ENCODE measurements around the gene HAUS1. TPM values are rescaled to one million over a fixed set of nuclear protein-coding genes. Genes with fewer than 3 reads are reported as not detected.
A peak's percentile ranks its signal among the peaks of the same experiment; 100 is the strongest.
"Not testable (repeated sequence)": the region's sequence is repeated elsewhere in the genome, so short reads cannot be mapped to it uniquely, and the experiment has no call there.

The HAUS1 gene
- total RNA-seq, 4 donors from 2014 or later = 8.1 to 20.6 (median 13.3) TPM

DNA sequence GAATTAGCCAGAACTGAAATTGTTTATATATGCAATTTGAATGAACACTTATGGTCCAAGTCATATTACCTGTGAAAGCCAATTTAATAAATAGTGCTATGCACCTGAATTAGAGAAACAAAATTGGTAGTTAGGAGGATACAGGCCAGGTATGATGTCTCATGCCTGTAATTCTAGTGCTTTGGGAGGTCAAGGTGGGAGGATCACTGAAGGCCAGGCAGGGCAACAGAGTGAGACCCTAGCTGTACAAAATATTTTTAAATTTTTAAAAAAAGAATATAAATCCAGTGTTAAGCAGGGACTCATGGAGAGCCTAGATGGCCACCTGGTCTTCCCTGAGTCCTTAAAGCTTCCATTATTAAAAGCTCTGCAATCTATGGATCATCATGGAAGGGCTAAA lies 24.8 kb upstream of the HAUS1 start:
- H3K36me3 ChIP-seq = peaks cover 0 to 55% of the 10 kb centered on the region in 2 donors

DNA sequence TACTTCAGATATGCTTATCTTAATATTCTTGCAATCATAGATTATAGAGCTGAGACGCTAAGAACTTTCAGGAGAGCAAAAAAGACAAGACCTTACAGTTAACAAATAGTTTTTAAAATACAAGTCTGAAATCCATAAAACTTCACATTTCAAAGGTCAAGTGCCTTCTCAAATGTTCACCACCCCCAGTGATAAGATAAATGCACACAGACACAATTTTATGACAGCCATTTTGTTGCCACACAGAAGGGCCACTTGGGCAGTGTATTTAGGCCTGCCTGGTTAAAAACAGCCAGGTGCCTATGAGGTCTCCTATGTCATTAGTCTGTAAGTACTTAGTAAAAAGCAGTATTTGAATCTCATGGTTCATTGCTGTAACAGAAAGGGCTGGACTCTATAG lies 24.0 kb upstream of the HAUS1 start:
- no peaks in the 10 kb centered on the region for H3K27me3 ChIP-seq
- H3K27ac ChIP-seq = no peak overlapping the region
- DNase-seq (no peak), ATAC-seq (no peak)
- H3K9me3 ChIP-seq = no peaks in the 10 kb centered on the region
- intact Hi-C loops (cut with DNase I; ENCODE audit: low total_unique reads) (no loop called here), in situ Hi-C loops (cut with MboI; ENCODE audit: low sequenced_read_pairs in 4 of 4) (loop anchor here in 1 of 4 donors (25.0 kb wide), 1 partner anchor 168 kb away; no protein-coding TSS in a partner anchor)
- no peak overlapping the region for H3K4me3 ChIP-seq
- no peaks in the 10 kb centered on the region for H3K4me1 ChIP-seq
- TF ChIP-seq, protein P1, sequence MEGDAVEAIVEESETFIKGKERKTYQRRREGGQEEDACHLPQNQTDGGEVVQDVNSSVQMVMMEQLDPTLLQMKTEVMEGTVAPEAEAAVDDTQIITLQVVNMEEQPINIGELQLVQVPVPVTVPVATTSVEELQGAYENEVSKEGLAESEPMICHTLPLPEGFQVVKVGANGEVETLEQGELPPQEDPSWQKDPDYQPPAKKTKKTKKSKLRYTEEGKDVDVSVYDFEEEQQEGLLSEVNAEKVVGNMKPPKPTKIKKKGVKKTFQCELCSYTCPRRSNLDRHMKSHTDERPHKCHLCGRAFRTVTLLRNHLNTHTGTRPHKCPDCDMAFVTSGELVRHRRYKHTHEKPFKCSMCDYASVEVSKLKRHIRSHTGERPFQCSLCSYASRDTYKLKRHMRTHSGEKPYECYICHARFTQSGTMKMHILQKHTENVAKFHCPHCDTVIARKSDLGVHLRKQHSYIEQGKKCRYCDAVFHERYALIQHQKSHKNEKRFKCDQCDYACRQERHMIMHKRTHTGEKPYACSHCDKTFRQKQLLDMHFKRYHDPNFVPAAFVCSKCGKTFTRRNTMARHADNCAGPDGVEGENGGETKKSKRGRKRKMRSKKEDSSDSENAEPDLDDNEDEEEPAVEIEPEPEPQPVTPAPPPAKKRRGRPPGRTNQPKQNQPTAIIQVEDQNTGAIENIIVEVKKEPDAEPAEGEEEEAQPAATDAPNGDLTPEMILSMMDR (IDR thresholded peaks at IDR 0.05 in 4 of 5, conservative IDR thresholded peaks at IDR 0.05 in 1 of 5) = no peak
- TF ChIP-seq POLR2A (IDR thresholded peaks at IDR 0.05) = no peak
- peaks cover 0 to 63% of the 10 kb centered on the region in 2 donors for H3K36me3 ChIP-seq

More for the DNA sequence above, 24.8 kb upstream of the HAUS1 start:
- Histone ChIP-seq H3K4me1 (no peaks in the 10 kb centered on the region), H3K27ac (no peak overlapping the region), H3K4me3 (no peak overlapping the region), H3K27me3 (no peaks in the 10 kb centered on the region), H3K9me3 (no peaks in the 10 kb centered on the region)
- TF ChIP-seq POLR2A (IDR thresholded peaks at IDR 0.05) = no peak
- TF ChIP-seq, protein P1 (IDR thresholded peaks at IDR 0.05 in 4 of 5, conservative IDR thresholded peaks at IDR 0.05 in 1 of 5) = no peak
- intact Hi-C loops (cut with DNase I; ENCODE audit: low total_unique reads) = loop anchor here (10.0 kb wide), 1 partner anchor 385 kb away; no protein-coding TSS in a partner anchor
- no peak for ATAC-seq
- no peak for DNase-seq
- in situ Hi-C loops (cut with MboI; ENCODE audit: low sequenced_read_pairs in 4 of 4) = loop anchor here in 3 of 4 donors (10.0 to 25.0 kb wide), 3 partner anchors 115 to 415 kb away; partner anchors contain the start of gene EPG5 (in 2 of the 3)

DNA sequence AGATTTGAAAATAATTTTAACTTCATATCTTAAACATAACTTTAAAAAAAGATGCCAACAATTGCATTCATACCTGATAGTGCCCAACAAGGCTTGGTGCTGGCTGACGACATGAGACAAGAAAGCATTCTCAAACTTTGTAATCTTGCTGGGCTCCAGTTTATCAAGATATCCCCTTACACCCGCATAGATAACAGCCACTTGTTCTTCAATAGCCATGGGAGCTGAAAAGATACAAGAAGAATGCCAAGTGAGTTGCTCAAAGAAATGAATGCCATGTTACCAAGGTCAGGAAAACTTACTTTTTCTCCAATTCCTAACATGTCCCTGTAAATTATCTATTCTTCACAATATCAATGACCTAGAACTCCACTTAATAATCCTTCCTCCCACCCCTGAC lies 19.8 kb upstream of the HAUS1 start:
- TF ChIP-seq POLR2A (IDR thresholded peaks at IDR 0.05) = no peak
- TF ChIP-seq, protein P1 (IDR thresholded peaks at IDR 0.05 in 4 of 5, conservative IDR thresholded peaks at IDR 0.05 in 1 of 5) = no peak
- no peak overlapping the region for H3K27ac ChIP-seq
- H3K9me3 ChIP-seq = no peaks in the 10 kb centered on the region
- ATAC-seq (no peak), DNase-seq (no peak)
- intact Hi-C loops (cut with DNase I; ENCODE audit: low total_unique reads) = no loop called here
- H3K4me1 ChIP-seq = no peaks in the 10 kb centered on the region
- no peak overlapping the region for H3K4me3 ChIP-seq
- in situ Hi-C loops (cut with MboI; ENCODE audit: low sequenced_read_pairs in 4 of 4) = loop anchor here in 1 of 4 donors (25.0 kb wide), 1 partner anchor 172 kb away; no protein-coding TSS in a partner anchor
- H3K27me3 ChIP-seq = no peaks in the 10 kb centered on the region
- H3K36me3 ChIP-seq = peaks cover 5 to 97% of the 10 kb centered on the region in 2 donors

DNA sequence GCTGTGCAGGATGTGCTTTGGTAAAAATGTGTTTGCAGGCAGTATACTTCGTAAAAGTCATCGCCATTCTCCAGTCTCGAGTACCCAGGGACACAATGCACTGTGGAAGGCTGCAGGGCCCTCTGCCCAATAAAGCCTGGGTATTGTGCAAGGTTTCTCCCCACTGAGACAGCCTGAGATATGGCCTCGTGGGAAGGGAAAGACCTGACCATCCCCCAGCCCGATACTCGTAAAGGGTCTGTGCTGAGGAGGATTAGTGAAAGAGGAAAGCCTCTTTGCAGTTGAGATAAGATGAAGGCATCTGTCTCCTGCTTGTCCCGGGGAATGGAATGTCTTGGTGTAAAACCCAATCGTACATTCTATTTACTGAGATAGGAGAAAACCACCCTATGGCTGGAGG lies 15.7 kb upstream of the HAUS1 start:
- H3K4me1 ChIP-seq = peaks cover 11 to 15% of the 10 kb centered on the region in 2 donors
- in situ Hi-C loops (cut with MboI; ENCODE audit: low sequenced_read_pairs in 4 of 4) = loop anchor here in 1 of 4 donors (25.0 kb wide), 1 partner anchor 176 kb away; no protein-coding TSS in a partner anchor
- peak overlapping the region in 1 of 4 donors; percentile 16 for H3K27ac ChIP-seq
- intact Hi-C loops (cut with DNase I; ENCODE audit: low total_unique reads); ATAC-seq; H3K27me3 ChIP-seq; H3K9me3 ChIP-seq; H3K4me3 ChIP-seq: not testable (repeated sequence)
- DNase-seq = peak in 1 of 2 donors; percentile 25
- H3K36me3 ChIP-seq = peaks cover 6 to 100% of the 10 kb centered on the region in 2 donors

DNA sequence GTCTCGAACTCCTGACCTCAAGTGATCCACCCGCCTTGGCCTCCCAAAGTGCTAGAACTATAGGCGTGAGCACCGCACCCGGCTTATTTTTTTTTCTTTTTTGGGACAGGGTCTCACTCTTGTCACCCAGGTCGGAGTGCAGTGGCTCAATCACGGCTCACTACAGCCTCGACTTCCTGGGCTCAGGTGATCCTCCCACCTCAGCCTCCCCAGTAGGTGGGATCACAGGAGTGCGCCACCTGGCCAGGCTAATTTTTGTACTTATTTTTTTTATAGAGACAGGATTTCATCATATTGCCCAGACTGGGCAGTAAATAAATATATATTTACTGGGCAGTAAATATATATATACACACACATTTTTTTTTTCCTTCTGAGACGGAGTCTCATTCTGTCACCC lies 8.7 kb upstream of the HAUS1 start:
- Histone ChIP-seq H3K36me3 (peaks cover 0 to 42% of the 10 kb centered on the region in 2 donors), H3K4me1 (peaks cover 41 to 48% of the 10 kb centered on the region in 2 donors), H3K27me3 (no peaks in the 10 kb centered on the region), H3K27ac (peak overlapping the region; percentile 92 to 97 (median 94)), H3K4me3 (peak overlapping the region in 2 of 4 donors; percentile 83 to 86), H3K9me3 (no peaks in the 10 kb centered on the region)
- in situ Hi-C loops (cut with MboI; ENCODE audit: low sequenced_read_pairs in 4 of 4) (loop anchor here in 1 of 4 donors (25.0 kb wide), 1 partner anchor 183 kb away; no protein-coding TSS in a partner anchor), intact Hi-C loops (cut with DNase I; ENCODE audit: low total_unique reads) (no loop called here)
- no peak for TF ChIP-seq POLR2A (IDR thresholded peaks at IDR 0.05)
- TF ChIP-seq, protein P1 (IDR thresholded peaks at IDR 0.05 in 4 of 5, conservative IDR thresholded peaks at IDR 0.05 in 1 of 5) = no peak
- ATAC-seq (no peak), DNase-seq (no peak)
